Neural progenitor cell (in vitro differentiated cells): ENCODE data around the gene BPIFB2. TPM values are rescaled to one million over a fixed set of nuclear protein-coding genes. Genes with fewer than 3 reads are reported as not detected.

ENCODE experiments used
- DNase-seq: peaks from one replicate; pipeline ENCODE4 v3.0.0-alpha.2; 2016; ENCODE audit warnings: low spot score
- H2AFZ ChIP-seq: fragments of 200-600 bp; sonication (generic); replicated peaks from 2 replicates; pipeline ENCODE4 v1.6.1; 2016; ENCODE audit warnings: antibody characterized with exemption
- H3F3A ChIP-seq: fragments of 200-600 bp; sonication (generic); 2 replicates; pipeline ENCODE4 v1.6.1; 2016; ENCODE audit warnings: antibody characterized with exemption, low read depth
- H3K27ac ChIP-seq: fragments of 200-600 bp; sonication (generic); 2 replicates; pipeline ENCODE4 v1.5.1; 2016; ENCODE audit warnings: mild to moderate bottlenecking
- H3K27me3 ChIP-seq: fragments of 200-600 bp; sonication (generic); 2 replicates; pipeline ENCODE4 v1.6.1; 2016; ENCODE audit warnings: mild to moderate bottlenecking, moderate library complexity
- H3K36me3 ChIP-seq: fragments of 200-600 bp; sonication (generic); 2 replicates; pipeline ENCODE4 v1.5.1; 2016
- H3K4me1 ChIP-seq: fragments of 200-600 bp; sonication (generic); 2 replicates; pipeline ENCODE4 v1.6.1; 2016; ENCODE audit warnings: mixed run types
- H3K4me2 ChIP-seq: fragments of 200-600 bp; sonication (generic); 2 replicates; pipeline ENCODE4 v1.6.1; 2016
- H3K4me3 ChIP-seq: fragments of 200-600 bp; sonication (generic); 2 replicates; pipeline ENCODE4 v1.5.1; 2016
- H3K79me2 ChIP-seq: fragments of 200-600 bp; sonication (generic); 2 replicates; pipeline ENCODE4 v1.6.1; 2016; ENCODE audit warnings: low read depth
- H3K9ac ChIP-seq: fragments of 200-600 bp; sonication (generic); 2 replicates; pipeline ENCODE4 v1.6.1; 2016
- H3K9me3 ChIP-seq: fragments of 200-600 bp; sonication (generic); 2 replicates; pipeline ENCODE4 v1.5.1; 2016; ENCODE audit warnings: low read depth
- H4K20me1 ChIP-seq: fragments of 200-600 bp; sonication (generic); 2 replicates; pipeline ENCODE4 v1.6.1; 2016; ENCODE audit warnings: low read depth
- H3K27ac Mint-ChIP-seq: 3 replicates; pipeline ENCODE4 v1.8.0; 2021; ENCODE audit warnings: mixed read lengths
- H3K27me3 Mint-ChIP-seq: 2 replicates; pipeline ENCODE4 v1.8.0; 2022; ENCODE audit warnings: low read depth, mild to moderate bottlenecking, inconsistent platforms, moderate library complexity, mixed read lengths; ENCODE audit not compliant: insufficient read depth
- H3K36me3 Mint-ChIP-seq: 3 replicates; pipeline ENCODE4 v1.8.0; 2021; ENCODE audit warnings: mixed read lengths
- H3K4me1 Mint-ChIP-seq: 3 replicates; pipeline ENCODE4 v1.8.0; 2021; ENCODE audit warnings: mixed read lengths
- H3K4me3 Mint-ChIP-seq: 3 replicates; pipeline ENCODE4 v1.8.0; 2021; ENCODE audit warnings: mild to moderate bottlenecking, moderate library complexity, mixed read lengths
- H3K9me3 Mint-ChIP-seq: 3 replicates; pipeline ENCODE4 v1.8.0; 2020; ENCODE audit warnings: mixed read lengths
- EZH2 ChIP-seq: fragments of 200-600 bp; sonication (generic); IDR thresholded peaks from 2 replicates; pipeline ENCODE4 v1.6.1; 2017; ENCODE audit warnings: antibody characterized with exemption, mild to moderate bottlenecking, moderate library complexity
- EZH2phosphoT487 ChIP-seq: fragments of 200-600 bp; sonication (generic); IDR thresholded peaks from 2 replicates; pipeline ENCODE4 v1.6.1; 2017; ENCODE audit warnings: antibody characterized with exemption
- total RNA-seq: library from RNA; depleted of rRNA; stranded (reverse); fragments of >200 nt; gene quantifications from 2 replicates; pipeline ENCODE4 v1.2.3, GENCODE V29; 2015; ENCODE audit warnings: low replicate concordance
- TF ChIP-seq, protein P1 (sequence below): fragments of 200-600 bp; sonication (generic); IDR thresholded peaks from 2 replicates; pipeline ENCODE4 v1.5.1; 2017; ENCODE audit warnings: antibody characterized with exemption, mild to moderate bottlenecking

BPIFB2 gene
- total RNA-seq, 1 donor from 2014 or later, result not detected

- Mint-ChIP-seq H3K9me3 (no peaks in the 10 kb centered on the region), H3K27ac (no peak overlapping the region), H3K36me3 (no peaks in the 10 kb centered on the region), H3K4me1 (no peaks in the 10 kb centered on the region), H3K27me3 (no peaks in the 10 kb centered on the region), H3K4me3 (no peak overlapping the region)
- Histone ChIP-seq H3K36me3 (no peaks in the 10 kb centered on the region), H3K9me3 (no peaks in the 10 kb centered on the region), H3K9ac (no peak overlapping the region), H3F3A (no peaks in the 10 kb centered on the region), H3K27me3 (no peaks in the 10 kb centered on the region), H3K4me3 (no peak overlapping the region), H3K4me1 (no peaks in the 10 kb centered on the region), H3K4me2 (no peak overlapping the region), H4K20me1 (no peaks in the 10 kb centered on the region), H3K27ac (no peak overlapping the region), H2AFZ (no peak overlapping the region), H3K79me2 (no peaks in the 10 kb centered on the region)
- no peak for TF ChIP-seq EZH2
- TF ChIP-seq EZH2phosphoT487, result no peak
- TF ChIP-seq, protein P1, sequence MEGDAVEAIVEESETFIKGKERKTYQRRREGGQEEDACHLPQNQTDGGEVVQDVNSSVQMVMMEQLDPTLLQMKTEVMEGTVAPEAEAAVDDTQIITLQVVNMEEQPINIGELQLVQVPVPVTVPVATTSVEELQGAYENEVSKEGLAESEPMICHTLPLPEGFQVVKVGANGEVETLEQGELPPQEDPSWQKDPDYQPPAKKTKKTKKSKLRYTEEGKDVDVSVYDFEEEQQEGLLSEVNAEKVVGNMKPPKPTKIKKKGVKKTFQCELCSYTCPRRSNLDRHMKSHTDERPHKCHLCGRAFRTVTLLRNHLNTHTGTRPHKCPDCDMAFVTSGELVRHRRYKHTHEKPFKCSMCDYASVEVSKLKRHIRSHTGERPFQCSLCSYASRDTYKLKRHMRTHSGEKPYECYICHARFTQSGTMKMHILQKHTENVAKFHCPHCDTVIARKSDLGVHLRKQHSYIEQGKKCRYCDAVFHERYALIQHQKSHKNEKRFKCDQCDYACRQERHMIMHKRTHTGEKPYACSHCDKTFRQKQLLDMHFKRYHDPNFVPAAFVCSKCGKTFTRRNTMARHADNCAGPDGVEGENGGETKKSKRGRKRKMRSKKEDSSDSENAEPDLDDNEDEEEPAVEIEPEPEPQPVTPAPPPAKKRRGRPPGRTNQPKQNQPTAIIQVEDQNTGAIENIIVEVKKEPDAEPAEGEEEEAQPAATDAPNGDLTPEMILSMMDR, result no peak
- no peak for DNase-seq
Measured at GRCh38 chr20:33072813-33073212, 65.3 kb downstream of the BPIFB2 start.

Other genes with a start within 250 kb of the BPIFB2 start
- gene DNMT3B, start 245.3 kb upstream of the BPIFB2 start, total RNA-seq, result 114 and 148 TPM in 2 replicates
- gene MAPRE1, start 187.8 kb upstream of the BPIFB2 start, total RNA-seq, result 210 and 263 TPM in 2 replicates
- not detected in 2 replicates for gene EFCAB8, start 148.8 kb upstream of the BPIFB2 start, total RNA-seq
- gene SUN5, start 3.3 kb upstream of the BPIFB2 start, total RNA-seq, result not detected in 2 replicates
- not detected in 2 replicates for gene BPIFB6, start 23.9 kb downstream of the BPIFB2 start, total RNA-seq
- not detected in 2 replicates for gene BPIFB3, start 46.2 kb downstream of the BPIFB2 start, total RNA-seq
- not detected in 2 replicates for gene BPIFB4, start 71.9 kb downstream of the BPIFB2 start, total RNA-seq
- not detected in 2 replicates for gene BPIFA2, start 160.5 kb downstream of the BPIFB2 start, total RNA-seq
- not detected in 2 replicates for gene BPIFA3, start 209.6 kb downstream of the BPIFB2 start, total RNA-seq
- gene BPIFA1, start 228.3 kb downstream of the BPIFB2 start, total RNA-seq, result not detected in 2 replicates